CD4-positive, alpha-beta T cell treated with Interleukin-17A for 4 hours (primary cell): ENCODE results near the gene FFAR3.

ENCODE experiments used
- DNase-seq: peaks from one replicate; pipeline ENCODE4 v3.0.0-alpha.2; 2020; ENCODE audit warnings: mixed read lengths

FFAR3 gene

GRCh38 chr19:35331551-35332214 is 26.6 kb upstream of the FFAR3 start:
- no peak for DNase-seq

GRCh38 chr19:35332817-35333216 is 25.4 kb upstream of the FFAR3 start:
- peak; percentile 56 for DNase-seq

GRCh38 chr19:35334144-35334753 is 24.0 kb upstream of the FFAR3 start:
- DNase-seq, result no peak

GRCh38 chr19:35336166-35336955 is 21.9 kb upstream of the FFAR3 start:
- DNase-seq, result no peak

- no peak for DNase-seq
Measured at GRCh38 chr19:35337097-35337983, 20.9 kb upstream of the FFAR3 start.

- DNase-seq, result no peak
Measured at GRCh38 chr19:35337984-35338296, 20.3 kb upstream of the FFAR3 start.

GRCh38 chr19:35340431-35340830 is 17.8 kb upstream of the FFAR3 start:
- DNase-seq, result no peak

- no peak for DNase-seq
Measured at GRCh38 chr19:35341006-35341405, 17.3 kb upstream of the FFAR3 start.

- no peak for DNase-seq
Measured at GRCh38 chr19:35341565-35342225, 16.6 kb upstream of the FFAR3 start.

- no peak for DNase-seq
Measured at GRCh38 chr19:35342430-35342829, 15.8 kb upstream of the FFAR3 start.

- no peak for DNase-seq
Measured at GRCh38 chr19:35344511-35345031, 13.7 kb upstream of the FFAR3 start.

GRCh38 chr19:35345671-35346111 is 12.6 kb upstream of the FFAR3 start:
- no peak for DNase-seq

- DNase-seq, result peak; percentile 74
Measured at GRCh38 chr19:35346193-35347052, 11.8 kb upstream of the FFAR3 start.

- DNase-seq, result peak; percentile 50
Measured at GRCh38 chr19:35347171-35347929, 10.9 kb upstream of the FFAR3 start, which contains the start of gene FFAR1. Gene FFAR1, plus strand, starts transcription at chr19:35347902. Its CDS starts 3,650 bp downstream, at chr19:35351552.

GRCh38 chr19:35347930-35348298 is 10.3 kb upstream of the FFAR3 start:
- DNase-seq, result no peak

- no peak for DNase-seq
Measured at GRCh38 chr19:35348911-35349611, 9.2 kb upstream of the FFAR3 start.

- no peak for DNase-seq
Measured at GRCh38 chr19:35349614-35350521, 8.4 kb upstream of the FFAR3 start.

- no peak for DNase-seq
Measured at GRCh38 chr19:35350591-35350990, 7.7 kb upstream of the FFAR3 start.
